Hindlimb muscle (tissue), 1 donor: ENCODE measurements around the gene CABCOCO1. TPM values are rescaled to one million over a fixed set of nuclear protein-coding genes. Genes with fewer than 3 reads are reported as not detected.

ENCODE experiments used
- DNase-seq: peaks from one replicate; pipeline ENCODE4 v3.0.0-alpha.2; 2013
- polyA plus RNA-seq: library from polyadenylated mRNA; unstranded; fragments of 120-200 nt; gene quantifications from one replicate; pipeline ENCODE4 v1.2.1, GENCODE V29; 2013; ENCODE audit not compliant: insufficient read length

The CABCOCO1 gene
- polyA plus RNA-seq, result 0.53 TPM

- peak; percentile 53 for DNase-seq
Observed at GRCh38 chr10:61662794-61663259, at the start of gene CABCOCO1. CABCOCO1 (plus strand) TSS chr10:61662929; CDS start chr10:61662973, 44 bp downstream.

- DNase-seq, result no peak
Observed at GRCh38 chr10:61613665-61614064, 49.1 kb upstream of the CABCOCO1 start.

GRCh38 chr10:61616611-61617010 lies 46.1 kb upstream of the CABCOCO1 start:
- DNase-seq, result no peak

- no peak for DNase-seq
Observed at GRCh38 chr10:61617180-61617579, 45.5 kb upstream of the CABCOCO1 start.

- no peak for DNase-seq
Observed at GRCh38 chr10:61617586-61617985, 45.1 kb upstream of the CABCOCO1 start.

GRCh38 chr10:61618388-61618961 lies 44.3 kb upstream of the CABCOCO1 start:
- DNase-seq, result no peak

GRCh38 chr10:61620506-61620905 lies 42.2 kb upstream of the CABCOCO1 start:
- no peak for DNase-seq

GRCh38 chr10:61621605-61622051 lies 41.1 kb upstream of the CABCOCO1 start:
- no peak for DNase-seq

GRCh38 chr10:61623161-61623560 lies 39.6 kb upstream of the CABCOCO1 start:
- DNase-seq, result no peak

- no peak for DNase-seq
Observed at GRCh38 chr10:61626209-61626608, 36.5 kb upstream of the CABCOCO1 start.

- no peak for DNase-seq
Observed at GRCh38 chr10:61627266-61627665, 35.5 kb upstream of the CABCOCO1 start.

GRCh38 chr10:61628151-61628874 lies 34.4 kb upstream of the CABCOCO1 start:
- no peak for DNase-seq

- DNase-seq, result no peak
Observed at GRCh38 chr10:61628875-61629513, 33.7 kb upstream of the CABCOCO1 start.

- DNase-seq, result no peak
Observed at GRCh38 chr10:61629576-61629975, 33.2 kb upstream of the CABCOCO1 start.

- DNase-seq, result no peak
Observed at GRCh38 chr10:61632057-61632670, 30.6 kb upstream of the CABCOCO1 start.

GRCh38 chr10:61633665-61634064 lies 29.1 kb upstream of the CABCOCO1 start:
- no peak for DNase-seq

- DNase-seq, result no peak
Observed at GRCh38 chr10:61634746-61635145, 28.0 kb upstream of the CABCOCO1 start.

- DNase-seq, result no peak
Observed at GRCh38 chr10:61635471-61635870, 27.3 kb upstream of the CABCOCO1 start.

GRCh38 chr10:61635932-61636331 lies 26.8 kb upstream of the CABCOCO1 start:
- DNase-seq, result no peak

GRCh38 chr10:61639952-61640351 lies 22.8 kb upstream of the CABCOCO1 start:
- DNase-seq, result no peak

- DNase-seq, result no peak
Observed at GRCh38 chr10:61640856-61641255, 21.9 kb upstream of the CABCOCO1 start.

GRCh38 chr10:61642150-61642571 lies 20.6 kb upstream of the CABCOCO1 start:
- DNase-seq, result no peak

- DNase-seq, result peak; percentile 84
Observed at GRCh38 chr10:61642676-61643075, 20.1 kb upstream of the CABCOCO1 start.
